HG02610 (cell line): ENCODE data around the gene OLFM1.

Experiments used
- ATAC-seq: cut with Tn5 transposase; IDR thresholded peaks from one replicate; pipeline ENCODE4 v1.9.1; 2021; ENCODE audit warnings: mild to moderate bottlenecking, moderate library complexity; ENCODE audit not compliant: unreplicated experiment

The OLFM1 gene

DNA sequence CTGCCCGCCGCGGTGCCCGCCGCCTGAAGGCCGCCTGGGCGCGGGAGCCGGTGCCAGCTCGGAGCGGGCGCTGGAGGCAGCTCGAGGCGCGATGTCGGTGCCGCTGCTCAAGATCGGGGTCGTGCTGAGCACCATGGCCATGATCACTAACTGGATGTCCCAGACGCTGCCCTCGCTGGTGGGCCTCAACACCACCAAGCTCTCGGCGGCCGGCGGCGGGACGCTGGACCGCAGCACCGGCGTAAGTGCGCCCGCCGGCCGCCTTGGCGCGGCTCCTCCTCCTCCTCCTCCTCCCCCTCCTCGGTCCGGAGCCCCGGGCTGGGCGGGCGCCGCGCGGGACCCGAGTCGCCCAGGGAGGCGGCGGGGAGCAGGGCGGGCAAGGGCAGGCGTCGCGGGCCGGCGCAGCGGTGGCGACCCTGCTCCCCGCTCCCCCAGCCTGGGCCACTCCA, 455 bp downstream of the OLFM1 start:
- ATAC-seq = no peak

DNA sequence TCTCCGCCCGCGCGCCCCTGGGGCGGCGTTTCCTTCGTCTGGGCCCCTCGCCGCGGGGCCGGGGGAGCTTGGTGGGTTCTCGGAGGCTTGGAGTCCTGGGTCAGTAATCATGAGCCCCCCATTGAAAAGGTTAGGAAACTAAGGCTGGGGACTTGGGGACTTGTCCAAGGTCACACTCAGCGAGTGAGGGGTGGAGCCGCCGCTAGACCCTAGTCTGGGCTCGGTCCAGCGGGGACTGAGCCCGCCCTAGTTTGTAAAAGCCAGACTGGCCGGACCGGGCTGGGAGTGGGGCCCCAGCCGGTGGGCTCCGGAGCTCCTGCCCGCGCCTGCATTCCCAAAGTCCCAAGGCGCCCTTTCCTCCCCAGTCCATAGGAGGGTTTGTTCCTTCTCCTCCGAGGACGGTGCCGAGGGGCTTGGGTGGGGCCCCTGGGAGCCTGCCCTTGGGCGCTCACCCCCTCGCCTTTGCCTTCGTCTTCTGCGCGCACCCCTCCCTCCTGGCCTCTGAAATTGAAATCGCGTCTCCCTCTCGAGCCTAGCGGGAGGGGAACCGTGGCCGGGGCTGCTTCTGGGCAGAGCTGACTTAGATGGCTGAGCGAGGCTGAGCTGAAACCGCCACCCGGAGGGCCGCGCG, 995 bp downstream of the OLFM1 start:
- no peak for ATAC-seq

DNA sequence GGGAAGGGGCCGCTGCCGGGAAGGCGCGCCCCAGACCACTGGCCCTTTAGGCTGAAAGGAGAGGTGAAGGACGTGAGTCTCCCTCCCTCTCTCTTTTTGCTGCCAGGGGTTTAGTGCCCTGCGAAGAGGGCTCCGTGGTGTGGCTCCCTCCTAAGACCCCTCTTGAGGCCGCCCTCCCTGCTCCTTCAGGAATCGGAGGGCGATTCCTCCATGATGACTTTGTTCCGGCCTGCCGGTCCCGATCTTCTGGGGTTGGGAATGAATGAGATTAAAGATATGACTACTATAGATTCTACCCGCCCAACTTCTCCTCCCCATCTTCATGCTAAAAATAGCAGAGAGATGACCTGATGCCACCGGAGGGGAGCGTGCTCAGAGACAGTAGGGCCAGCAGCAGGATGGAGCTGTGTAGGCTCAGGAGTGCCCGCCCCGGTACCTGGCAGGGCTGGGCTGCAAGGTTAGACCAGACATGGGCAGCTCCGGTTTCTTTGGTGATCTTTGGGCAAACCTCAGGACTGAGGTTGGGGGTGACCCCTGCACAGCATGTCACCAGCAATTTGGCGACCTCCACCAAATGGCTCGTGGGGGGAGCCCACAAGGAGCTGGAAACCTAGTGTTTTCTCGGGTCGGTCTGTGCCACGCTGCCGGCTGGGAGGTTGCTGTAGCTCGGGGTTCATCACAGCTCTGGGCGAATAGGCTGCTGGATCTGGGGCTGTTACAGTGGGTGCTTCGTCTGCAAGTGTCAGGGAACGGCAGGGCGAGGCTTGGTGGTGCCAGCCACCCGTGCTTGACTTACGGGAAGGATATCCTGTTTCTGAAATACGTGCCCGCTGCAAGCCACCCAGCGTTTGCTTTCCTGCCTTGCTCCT, 1.7 kb downstream of the OLFM1 start:
- no peak for ATAC-seq

- no peak for ATAC-seq
These were observed 2.6 kb downstream of the OLFM1 start for GRCh38 chr9:135090081-135090480.

DNA sequence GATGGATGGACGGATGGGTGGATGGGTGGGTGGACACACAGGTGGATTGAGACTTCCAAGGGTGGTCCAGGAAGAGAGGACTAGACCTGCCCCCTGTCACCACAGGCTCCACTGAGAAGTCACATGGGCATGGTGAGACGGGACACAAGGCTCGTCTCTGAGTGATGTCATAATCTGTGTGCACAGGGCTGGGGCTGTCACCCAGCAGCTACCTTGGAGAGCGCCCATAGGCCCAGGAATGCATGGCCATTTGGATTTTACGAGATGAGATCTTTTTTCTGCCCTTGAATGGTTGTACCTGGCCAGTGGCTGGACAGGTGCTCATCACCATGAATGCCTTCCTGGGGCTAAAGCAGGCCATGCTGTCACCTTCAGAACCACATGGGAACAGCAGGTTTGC, 3.1 kb downstream of the OLFM1 start:
- no peak for ATAC-seq

- no peak for ATAC-seq
These were observed 4.1 kb downstream of the OLFM1 start for GRCh38 chr9:135091545-135091944.

- no peak for ATAC-seq
These were observed 5.6 kb downstream of the OLFM1 start for GRCh38 chr9:135093111-135093510.

DNA sequence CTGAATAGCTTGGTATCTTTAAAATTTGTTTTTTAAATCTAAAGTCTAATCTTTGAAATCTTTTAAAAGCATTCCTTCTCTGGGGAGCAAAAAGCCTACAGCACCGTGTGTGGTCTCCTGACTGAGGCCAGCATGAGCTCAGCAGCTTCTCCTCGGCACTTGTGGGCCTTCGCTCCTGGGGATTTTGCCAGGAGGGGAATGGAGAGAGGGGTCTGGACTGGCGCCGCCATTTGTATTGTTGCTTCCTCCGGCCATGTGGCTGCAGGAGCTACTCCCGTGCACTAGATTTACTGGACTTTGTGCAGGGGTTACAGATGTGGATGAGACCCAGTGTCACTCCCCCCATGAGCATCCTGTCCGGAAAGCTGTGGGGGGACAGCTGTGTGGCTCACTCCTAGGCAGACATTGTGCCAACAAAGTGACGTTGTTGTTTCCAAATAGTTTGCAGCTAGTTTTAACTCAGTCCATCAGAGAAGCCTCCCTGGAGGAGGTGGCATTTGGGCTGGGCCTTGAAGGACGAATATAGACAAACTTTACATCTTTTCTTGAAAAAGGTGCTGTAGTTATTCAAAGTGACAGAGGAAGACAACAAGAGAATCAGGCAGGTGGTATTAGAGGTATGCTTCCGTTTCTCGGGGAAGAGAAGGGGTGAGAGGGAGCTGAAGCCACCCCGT, 6.6 kb downstream of the OLFM1 start:
- no peak for ATAC-seq

DNA sequence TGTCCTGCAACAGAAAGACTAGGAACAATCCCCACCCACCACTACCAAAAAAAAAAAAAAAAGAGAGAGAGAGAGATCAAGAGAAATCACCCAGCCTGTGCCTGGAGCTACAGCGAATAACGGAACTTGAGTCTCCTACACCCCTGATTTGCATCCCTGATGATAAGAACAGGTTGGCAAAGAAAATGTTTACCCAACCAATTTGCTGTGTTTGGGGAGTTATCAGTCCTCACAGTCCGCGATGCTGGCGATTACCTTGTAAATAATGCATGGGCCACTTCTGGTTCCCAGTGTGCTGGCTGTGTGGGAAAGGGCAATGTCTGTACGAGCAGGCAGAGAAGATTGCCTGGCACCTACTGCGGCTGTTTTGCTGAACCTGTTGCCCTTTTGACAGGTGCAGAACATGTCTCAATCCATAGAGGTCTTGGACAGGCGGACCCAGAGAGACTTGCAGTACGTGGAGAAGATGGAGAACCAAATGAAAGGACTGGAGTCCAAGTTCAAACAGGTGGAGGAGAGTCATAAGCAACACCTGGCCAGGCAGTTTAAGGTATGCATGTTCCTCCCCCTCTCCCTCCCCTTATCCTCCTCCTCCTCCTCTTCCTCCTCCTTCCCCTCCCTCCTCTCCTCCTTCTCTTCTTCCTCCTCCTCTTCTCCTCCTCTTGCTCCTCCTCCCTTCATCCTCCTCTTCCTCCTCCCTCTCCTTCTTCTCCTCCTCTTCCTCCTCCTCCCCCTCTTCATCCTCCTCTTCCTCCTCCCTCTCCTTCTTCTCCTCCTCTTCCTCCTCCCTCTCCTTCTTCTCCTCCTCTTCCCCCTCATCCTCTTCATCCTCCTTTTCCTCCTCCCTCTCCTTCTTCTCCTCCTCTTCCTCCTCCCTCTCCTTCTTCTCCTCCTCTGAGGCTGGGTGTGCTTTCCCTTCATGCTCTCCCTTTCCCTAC, 8.3 kb downstream of the OLFM1 start:
- no peak for ATAC-seq

DNA sequence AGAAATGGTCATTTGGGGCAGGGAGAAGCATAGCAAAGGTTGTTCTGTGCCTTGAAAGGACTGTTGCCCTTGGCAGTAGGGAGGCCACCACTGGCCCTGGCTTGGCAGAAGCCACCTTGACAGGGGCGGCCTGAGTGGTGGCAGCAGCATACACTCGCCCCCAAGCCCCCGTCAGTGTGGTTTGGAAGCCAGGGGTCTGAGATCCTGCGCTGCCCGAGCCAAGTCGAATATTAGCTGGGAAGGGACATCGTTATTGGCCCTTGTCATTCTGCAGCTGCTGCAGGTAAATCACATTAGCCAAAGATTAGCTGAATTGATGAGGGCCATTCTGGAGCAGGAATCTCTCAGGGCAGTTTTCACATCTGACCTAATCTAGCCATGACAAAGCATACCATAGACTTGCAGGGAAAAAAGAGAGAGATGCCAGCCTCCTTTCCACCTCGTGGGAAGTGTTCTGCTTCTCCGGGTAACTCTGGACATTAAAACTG, 9.0 kb downstream of the OLFM1 start:
- ATAC-seq = no peak

DNA sequence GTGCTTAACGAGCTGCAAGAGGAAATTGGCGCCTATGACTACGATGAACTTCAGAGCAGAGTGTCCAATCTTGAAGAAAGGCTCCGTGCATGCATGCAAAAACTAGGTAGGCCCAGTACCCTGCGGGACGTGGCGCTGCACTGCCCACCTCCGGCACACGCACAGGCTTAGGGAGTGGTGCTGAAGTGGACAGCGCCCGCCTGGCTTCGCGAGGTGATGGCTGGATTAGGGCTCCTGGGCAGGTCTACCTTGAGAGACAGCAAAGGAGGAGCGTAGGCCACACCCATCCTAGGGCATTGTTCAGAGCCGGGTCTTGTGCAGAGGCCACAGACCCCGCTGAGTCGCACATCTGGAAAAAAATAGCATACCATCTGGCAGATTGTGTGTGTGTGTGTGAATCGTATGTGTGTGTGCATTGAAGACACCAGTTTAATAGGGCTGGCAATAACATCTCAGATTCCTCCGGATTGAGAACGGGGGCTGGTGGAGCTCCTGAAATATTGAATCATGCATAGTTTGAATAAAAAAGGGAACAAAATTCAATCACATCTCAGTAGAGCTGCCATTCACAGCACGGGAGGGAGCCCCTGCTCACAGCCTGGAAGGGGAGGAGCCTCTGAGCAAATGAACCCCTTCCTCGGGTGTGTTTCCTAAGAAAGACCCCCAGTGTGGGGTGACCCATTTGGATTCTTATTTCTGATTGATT, 11.1 kb downstream of the OLFM1 start:
- ATAC-seq = no peak

DNA sequence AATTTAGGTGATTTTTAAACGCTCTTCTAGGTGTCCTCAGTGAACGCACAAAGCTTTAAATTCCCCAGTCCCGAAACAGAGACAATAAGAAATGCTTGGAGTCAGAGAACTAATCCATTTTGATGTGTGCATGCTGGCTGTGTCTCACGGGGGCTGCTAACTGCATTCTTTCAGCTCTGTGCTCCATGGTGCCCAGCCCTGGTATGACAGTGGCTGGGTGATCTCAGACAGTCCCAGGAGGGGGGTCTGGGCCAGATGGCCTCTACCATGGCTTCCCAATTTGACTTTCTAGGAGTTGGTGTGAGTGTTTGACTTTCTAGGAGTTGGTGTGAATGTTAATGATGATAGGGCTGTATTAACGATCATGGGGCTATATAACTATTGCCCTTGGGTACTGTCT, 12.1 kb downstream of the OLFM1 start:
- ATAC-seq = no peak

- ATAC-seq = no peak
These were observed 12.8 kb downstream of the OLFM1 start for GRCh38 chr9:135100241-135100681.

DNA sequence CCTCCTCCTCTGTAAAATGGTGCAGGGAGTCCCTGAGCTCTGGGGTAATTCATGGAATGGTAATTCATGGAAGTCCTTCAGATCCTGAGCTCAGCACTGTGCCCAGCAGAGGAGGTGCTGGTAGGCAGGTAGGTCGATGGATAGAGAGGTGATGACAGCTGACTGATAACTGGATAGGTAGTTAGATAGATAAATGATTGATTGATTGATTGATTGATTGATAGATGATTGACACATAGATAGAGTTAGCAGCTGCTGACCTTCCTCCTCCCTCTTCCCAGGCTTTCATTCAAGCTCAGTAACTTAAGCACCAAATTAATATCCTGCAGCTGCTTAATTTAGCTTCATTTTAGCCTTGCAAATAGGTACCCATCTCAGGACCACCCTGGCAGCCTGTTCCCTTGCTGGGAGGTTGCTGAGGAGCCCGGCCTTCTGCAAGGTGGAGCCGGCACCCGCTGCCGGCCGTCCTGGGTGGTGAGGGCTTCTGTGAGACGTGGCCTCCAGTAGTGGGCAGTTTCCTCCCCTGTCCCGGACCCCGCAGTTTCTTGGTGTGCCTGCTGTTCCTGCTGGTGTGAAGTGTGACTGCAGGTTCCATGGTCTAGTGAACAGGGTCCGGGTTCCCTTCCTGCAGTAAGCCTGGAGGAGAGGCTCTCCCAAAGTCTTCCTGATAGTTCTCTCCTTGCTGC, 13.4 kb downstream of the OLFM1 start:
- ATAC-seq = no peak

DNA sequence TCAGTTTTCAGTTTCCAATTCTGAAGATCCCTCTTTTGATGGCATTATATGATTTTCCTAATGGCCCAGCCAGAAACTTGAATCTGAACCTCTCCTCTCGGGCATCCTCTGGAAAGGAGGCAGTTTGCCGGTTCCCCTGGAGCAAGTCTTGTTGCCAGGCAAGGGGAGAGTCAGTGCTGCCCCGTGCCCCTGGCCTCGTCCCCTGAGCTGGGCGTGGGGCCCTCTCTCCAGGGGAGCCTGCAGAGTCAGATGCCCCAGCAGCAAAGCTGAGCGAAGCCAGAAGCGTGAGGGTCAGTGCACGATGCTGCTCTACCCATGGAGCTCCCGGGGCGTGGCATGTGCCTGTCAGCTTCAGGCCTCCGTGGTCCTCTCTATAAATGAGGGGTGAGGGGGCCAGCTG, 14.0 kb downstream of the OLFM1 start:
- no peak for ATAC-seq

DNA sequence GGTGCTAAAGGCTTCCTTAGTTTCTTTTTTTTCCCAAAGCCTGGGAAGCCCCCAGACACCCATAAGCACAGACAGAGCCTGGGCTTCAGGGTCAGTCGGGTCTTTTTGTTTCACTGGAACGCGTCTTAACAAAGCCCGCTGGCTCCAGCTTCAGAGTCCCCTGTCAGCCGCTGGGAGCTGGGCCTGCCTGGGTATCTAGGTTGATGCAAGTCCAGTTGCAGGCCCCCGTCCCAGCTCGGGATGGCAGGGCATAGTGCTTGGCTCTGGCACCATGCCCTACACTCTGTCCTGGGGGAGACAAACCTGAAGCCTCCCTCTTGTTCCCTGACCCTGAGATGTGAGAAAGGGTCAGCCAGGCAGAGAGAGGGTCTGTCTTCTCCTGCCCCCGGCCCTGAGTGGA, 14.5 kb downstream of the OLFM1 start:
- ATAC-seq = no peak

DNA sequence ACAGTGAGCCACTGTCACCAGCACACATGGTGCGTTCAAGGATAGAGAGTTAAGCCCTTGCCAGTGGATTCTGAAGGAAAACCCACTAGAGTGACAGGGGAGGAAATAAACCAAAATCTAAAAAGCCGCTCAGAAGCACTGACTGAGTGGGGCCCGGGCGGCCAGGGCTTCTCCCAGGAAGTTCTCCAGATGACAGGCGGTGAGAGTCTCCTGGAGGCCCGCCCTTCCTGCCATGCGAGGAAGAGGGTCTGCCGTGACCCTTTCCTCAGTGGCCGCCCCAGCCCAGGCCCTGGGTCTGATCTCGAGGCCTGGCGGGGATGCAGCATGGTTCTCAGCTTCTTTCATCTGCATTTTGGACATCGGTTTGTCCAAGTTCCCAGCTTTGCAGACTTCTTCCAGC, 14.9 kb downstream of the OLFM1 start:
- ATAC-seq = no peak

- no peak for ATAC-seq
These were observed 15.6 kb downstream of the OLFM1 start for GRCh38 chr9:135103001-135103446.

- ATAC-seq = no peak
These were observed 16.6 kb downstream of the OLFM1 start for GRCh38 chr9:135103931-135104639.
